Esophagus (tissue), 2 donors: ENCODE measurements around the gene HOXD13. TPM values are rescaled to one million over a fixed set of nuclear protein-coding genes. Genes with fewer than 3 reads are reported as not detected.

ENCODE experiments used
- H3K27ac ChIP-seq, 2 donors: one replicate each; pipeline ENCODE4 v1.5.1; 2013; ENCODE audit warnings: low read depth in 2 of 2, mild to moderate bottlenecking in 2 of 2, inconsistent platforms in 1 of 2, low read length in 1 of 2, moderate library complexity in 1 of 2
- H3K27me3 ChIP-seq, 2 donors: one replicate each; pipeline ENCODE4 v1.6.1; 2013; ENCODE audit warnings: low read length in 2 of 2, control low read depth in 1 of 2, mild to moderate bottlenecking in 1 of 2; ENCODE audit not compliant: insufficient read depth in 2 of 2, control insufficient read depth in 1 of 2
- H3K36me3 ChIP-seq, 2 donors: one replicate each; pipeline ENCODE4 v1.6.1; 2013; ENCODE audit warnings: low read length in 1 of 2; ENCODE audit not compliant: control insufficient read depth in 2 of 2, insufficient read depth in 2 of 2
- H3K4me1 ChIP-seq, 2 donors: one replicate each; pipeline ENCODE4 v1.6.1; 2013; ENCODE audit warnings: low read length in 1 of 2; ENCODE audit not compliant: control insufficient read depth in 2 of 2, insufficient read depth in 2 of 2
- H3K4me3 ChIP-seq, 2 donors: one replicate each; pipeline ENCODE4 v1.5.1; 2013; ENCODE audit warnings: low read length in 2 of 2, mild to moderate bottlenecking in 2 of 2, low read depth in 1 of 2, moderate library complexity in 1 of 2
- H3K9me3 ChIP-seq, 2 donors: one replicate each; pipeline ENCODE4 v1.6.1; 2013; ENCODE audit warnings: mild to moderate bottlenecking in 2 of 2, low read depth in 1 of 2, low read length in 1 of 2, moderate library complexity in 1 of 2; ENCODE audit not compliant: control insufficient read depth in 2 of 2, insufficient read depth in 1 of 2
- WGBS, 2 donors: extraction: QIAGEN DNeasy Blood & Tissue Kit; methylation state at CpG; one replicate each; pipeline ENCODE4 v1.1.7; 2013; 5-methylcytosine and 5-hydroxymethylcytosine counted together
- polyA plus RNA-seq, 2 donors: library from polyadenylated mRNA; stranded (reverse); fragments of 200-250 nt; gene quantifications; one replicate each; pipeline ENCODE4 v1.2.3, GENCODE V29; 2013
- donor health status: healthy with polysubstance abuse.
- donor health status: Bipolar disorder and iron deficiency.

The HOXD13 gene
- polyA plus RNA-seq, 2 donors, result not detected

DNA sequence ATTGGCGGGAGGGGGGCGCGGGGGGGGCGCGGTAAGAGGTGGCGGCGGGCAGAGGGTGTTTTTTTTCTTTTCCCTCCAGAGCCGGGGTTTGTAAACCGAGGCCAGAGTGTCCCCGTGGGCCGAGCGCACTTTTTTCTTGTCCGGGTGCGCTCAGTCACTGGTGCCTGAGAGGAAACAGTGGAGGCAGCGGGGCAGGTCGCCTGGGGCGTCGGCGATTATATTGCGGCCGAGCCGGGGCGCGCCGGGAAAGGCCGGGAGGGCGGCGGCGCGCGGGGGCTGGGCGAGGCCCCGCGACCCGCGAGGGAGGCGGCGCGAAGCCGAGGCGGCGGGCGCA, 37.3 kb downstream of the HOXD13 start:
- H3K27ac ChIP-seq, result peak overlapping the region; percentile 37 to 51
- peaks cover 6 to 50% of the 10 kb centered on the region in 2 donors for H3K27me3 ChIP-seq
- H3K4me1 ChIP-seq, result peaks cover 6% of the 10 kb centered on the region in 2 donors
- WGBS, 2 donors, result 1 to 3% methylated on average over 31 to 43 of the region's 43 CpGs
- H3K9me3 ChIP-seq, result peaks cover 0 to 4% of the 10 kb centered on the region in 2 donors
- peak overlapping the region; percentile 44 to 60 for H3K4me3 ChIP-seq
- H3K36me3 ChIP-seq, result no peaks in the 10 kb centered on the region

DNA sequence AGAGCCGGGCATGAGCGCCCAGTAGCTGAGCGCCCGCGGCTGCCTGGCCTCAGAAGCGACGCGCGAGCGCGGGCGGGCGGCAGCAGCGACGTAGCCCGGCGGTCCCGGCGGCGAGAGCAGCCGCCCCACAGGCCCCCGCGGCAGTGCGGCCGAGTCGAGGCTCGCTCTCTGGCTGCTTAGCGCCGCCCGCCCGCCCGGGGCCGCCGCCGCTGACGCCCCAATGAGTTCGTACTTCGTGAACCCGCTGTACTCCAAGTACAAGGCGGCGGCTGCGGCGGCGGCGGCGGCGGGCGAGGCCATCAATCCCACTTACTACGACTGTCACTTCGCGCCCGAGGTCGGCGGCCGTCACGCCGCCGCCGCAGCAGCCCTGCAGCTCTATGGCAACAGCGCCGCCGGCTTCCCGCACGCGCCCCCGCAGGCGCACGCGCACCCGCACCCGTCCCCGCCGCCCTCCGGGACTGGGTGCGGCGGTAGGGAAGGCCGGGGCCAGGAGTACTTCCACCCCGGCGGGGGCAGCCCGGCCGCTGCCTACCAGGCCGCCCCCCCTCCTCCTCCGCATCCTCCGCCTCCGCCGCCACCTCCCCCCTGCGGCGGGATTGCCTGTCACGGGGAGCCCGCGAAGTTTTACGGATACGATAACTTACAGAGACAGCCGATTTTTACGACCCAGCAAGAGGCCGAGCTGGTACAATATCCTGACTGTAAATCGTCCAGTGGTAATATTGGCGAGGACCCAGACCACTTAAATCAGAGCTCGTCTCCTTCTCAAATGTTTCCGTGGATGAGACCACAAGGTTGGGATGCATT, 37.8 kb downstream of the HOXD13 start:
- Histone ChIP-seq H3K36me3 (no peaks in the 10 kb centered on the region), H3K27me3 (peaks cover 6 to 52% of the 10 kb centered on the region in 2 donors), H3K9me3 (peaks cover 0 to 4% of the 10 kb centered on the region in 2 donors), H3K27ac (peak overlapping the region; percentile 37 to 51), H3K4me1 (peaks cover 6% of the 10 kb centered on the region in 2 donors), H3K4me3 (peak overlapping the region; percentile 44 to 60)
- WGBS, 2 donors, result 4 to 5% methylated on average over 56 to 100 of the region's 100 CpGs

DNA sequence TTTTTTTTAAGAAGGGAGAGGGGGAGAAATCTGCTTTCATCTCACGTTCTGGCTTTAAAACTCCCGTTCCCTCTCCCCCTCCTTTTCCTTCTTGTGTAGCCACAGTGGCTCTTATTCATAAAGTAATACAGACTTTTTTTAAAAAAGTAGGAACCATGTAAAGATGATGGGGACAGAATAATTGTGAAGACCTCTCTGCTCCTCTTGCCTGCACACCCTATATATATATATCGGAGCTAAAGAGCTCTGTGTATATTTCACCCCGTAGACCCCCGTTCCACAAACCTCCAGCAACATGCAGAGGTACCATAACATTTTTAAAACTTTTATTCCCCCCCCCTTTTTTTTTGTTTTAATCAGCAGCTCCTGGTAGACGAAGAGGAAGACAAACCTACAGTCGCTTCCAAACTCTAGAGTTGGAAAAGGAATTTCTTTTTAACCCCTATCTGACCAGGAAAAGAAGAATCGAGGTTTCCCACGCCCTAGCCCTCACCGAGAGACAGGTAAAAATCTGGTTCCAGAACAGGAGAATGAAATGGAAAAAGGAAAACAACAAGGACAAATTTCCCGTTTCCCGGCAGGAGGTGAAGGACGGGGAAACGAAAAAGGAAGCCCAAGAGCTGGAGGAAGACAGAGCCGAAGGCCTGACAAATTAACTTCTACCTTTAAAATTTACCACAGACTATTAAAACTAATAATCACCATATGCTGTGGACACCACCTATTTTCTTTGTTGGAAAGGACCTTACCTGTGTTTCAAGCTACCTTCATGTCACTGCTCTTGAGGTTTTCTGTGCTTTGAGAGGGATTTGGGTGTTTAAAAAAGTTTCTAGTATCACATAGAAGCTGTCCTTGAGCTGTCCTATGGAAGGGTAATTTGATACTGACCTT, 38.7 kb downstream of the HOXD13 start:
- Histone ChIP-seq H3K27ac (peak overlapping the region in 1 of 2 donors; percentile 51), H3K4me1 (peaks cover 6% of the 10 kb centered on the region in 2 donors)

DNA sequence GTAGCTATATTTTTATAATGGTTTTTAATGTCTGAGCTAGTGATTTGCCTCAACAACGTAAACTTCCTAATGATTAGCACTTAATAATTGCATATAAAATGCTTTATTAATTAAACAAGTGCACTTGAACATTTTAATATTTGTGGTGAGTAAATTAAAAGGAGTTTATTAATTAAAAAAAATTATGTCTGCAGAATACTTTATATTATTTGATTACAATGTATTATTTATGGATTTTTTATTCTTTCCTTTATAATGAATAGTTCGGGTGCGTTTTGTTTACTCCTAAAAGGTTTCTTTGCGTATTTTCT, 39.3 kb downstream of the HOXD13 start:
- H3K27ac ChIP-seq, result no peak overlapping the region
- WGBS, 2 donors, result 25 to 26% methylated on average over 4 of the region's 4 CpGs
- H3K9me3 ChIP-seq, result peaks cover 0 to 5% of the 10 kb centered on the region in 2 donors
- H3K27me3 ChIP-seq, result peaks cover 4 to 53% of the 10 kb centered on the region in 2 donors
- no peaks in the 10 kb centered on the region for H3K36me3 ChIP-seq
- no peak overlapping the region for H3K4me3 ChIP-seq
- H3K4me1 ChIP-seq, result peaks cover 6 to 11% of the 10 kb centered on the region in 2 donors

More for the DNA sequence above, 38.7 kb downstream of the HOXD13 start:
- H3K36me3 ChIP-seq, result no peaks in the 10 kb centered on the region
- H3K27me3 ChIP-seq, result peaks cover 6 to 48% of the 10 kb centered on the region in 2 donors
- WGBS, 2 donors, result 20% methylated on average over 15 of the region's 15 CpGs
- peaks cover 0 to 5% of the 10 kb centered on the region in 2 donors for H3K9me3 ChIP-seq
- peak overlapping the region; percentile 44 to 60 for H3K4me3 ChIP-seq

DNA sequence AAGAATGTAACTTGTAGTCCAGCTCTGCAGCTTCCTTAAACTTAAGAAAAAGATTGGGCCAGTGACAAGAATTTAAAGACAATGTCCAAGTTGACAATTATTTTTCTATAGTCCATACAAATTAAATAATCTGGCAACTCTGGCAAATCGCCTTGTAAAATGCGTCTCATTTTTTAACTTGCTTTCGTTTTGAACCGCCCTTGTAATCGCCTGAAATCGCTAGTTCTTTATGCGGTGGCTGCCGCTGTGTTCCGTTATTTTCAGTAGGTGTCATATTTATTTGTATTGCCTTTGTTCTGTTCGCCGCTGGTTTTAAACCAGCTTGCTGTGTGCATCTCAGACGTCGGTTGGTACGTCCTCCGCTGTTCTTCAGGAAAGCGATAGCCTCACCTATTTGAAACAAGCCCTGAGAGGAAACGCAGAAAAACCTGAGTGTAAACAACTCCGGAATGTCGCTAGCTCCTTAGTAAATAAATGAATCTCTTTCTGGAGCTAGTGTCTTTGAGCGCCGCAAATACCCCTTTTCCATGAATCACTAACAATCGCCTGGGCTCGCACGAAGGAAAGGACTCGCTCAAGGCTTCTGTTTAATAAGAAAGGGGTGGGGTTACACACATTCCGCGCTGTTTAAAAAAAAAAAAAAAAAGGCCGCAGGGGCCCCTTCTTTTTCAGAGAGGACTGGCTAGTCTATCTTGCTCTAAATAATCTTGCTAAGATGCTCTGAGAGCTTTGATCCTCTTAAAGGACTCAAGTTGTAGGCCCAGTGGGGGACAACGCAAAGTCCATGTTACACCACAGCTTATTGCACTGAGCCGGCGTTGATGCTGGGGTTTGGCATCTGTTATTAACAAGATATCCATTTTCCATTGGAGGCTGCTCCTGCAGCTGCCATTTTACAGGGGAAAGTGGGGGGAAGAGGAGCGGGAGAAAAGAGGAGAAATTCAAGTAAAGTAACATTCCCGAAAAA, 40.0 kb downstream of the HOXD13 start:
- H3K4me1 ChIP-seq, result peaks cover 6 to 12% of the 10 kb centered on the region in 2 donors
- no peak overlapping the region for H3K27ac ChIP-seq
- H3K4me3 ChIP-seq, result peak overlapping the region in 1 of 2 donors; percentile 35

DNA sequence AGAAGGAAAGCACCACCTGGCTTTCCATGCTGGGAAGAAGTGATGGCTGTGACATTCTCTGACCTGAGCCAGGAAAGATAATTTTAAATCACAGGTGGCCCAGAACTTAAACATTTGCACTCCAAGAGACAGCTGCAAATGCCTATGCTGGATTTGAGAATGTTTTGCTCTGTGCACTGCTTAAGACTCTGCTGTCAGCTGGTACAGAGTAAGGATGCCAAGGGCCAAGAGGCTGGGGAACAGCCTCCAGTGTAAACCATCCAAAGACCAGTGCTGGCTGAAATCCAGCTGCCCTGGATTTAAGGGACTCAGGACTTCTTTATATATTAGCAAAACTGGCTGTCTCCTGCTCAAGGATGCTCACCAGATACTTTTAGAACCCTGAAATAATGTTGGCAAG, 40.9 kb downstream of the HOXD13 start:
- no peak overlapping the region for H3K4me3 ChIP-seq
- H3K9me3 ChIP-seq, result peaks cover 0 to 2% of the 10 kb centered on the region in 2 donors
- H3K27me3 ChIP-seq, result peaks cover 4 to 60% of the 10 kb centered on the region in 2 donors
- H3K36me3 ChIP-seq, result no peaks in the 10 kb centered on the region
- H3K4me1 ChIP-seq, result peaks cover 6 to 12% of the 10 kb centered on the region in 2 donors
- no peak overlapping the region for H3K27ac ChIP-seq

More for the DNA sequence above, 40.0 kb downstream of the HOXD13 start:
- Histone ChIP-seq H3K36me3 (no peaks in the 10 kb centered on the region), H3K9me3 (peaks cover 0 to 5% of the 10 kb centered on the region in 2 donors), H3K27me3 (peaks cover 4 to 56% of the 10 kb centered on the region in 2 donors)
- 14 to 17% methylated on average over 33 of the region's 33 CpGs for WGBS, 2 donors

DNA sequence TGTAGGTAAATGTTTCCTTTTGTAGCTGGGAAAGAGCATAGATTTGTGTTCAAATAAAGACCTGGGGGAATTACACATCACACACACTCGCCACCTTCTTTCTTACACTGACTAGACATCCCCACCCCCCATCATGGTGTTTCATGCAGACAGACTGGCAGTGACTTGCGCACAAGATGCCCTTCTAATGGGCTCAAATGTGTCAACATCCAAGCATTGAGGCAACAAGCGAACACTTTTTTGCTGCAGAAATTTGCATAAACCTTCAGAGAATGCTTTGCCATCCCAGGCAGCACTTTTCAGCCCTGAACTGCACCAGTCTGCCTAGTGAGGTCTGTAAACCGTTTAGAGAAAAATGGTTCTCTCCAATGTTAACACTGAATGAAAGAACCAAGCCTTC, 41.5 kb downstream of the HOXD13 start:
- H3K4me1 ChIP-seq, result peaks cover 6 to 12% of the 10 kb centered on the region in 2 donors
- no peak overlapping the region for H3K27ac ChIP-seq
- WGBS, 2 donors, result 35% methylated on average over 4 of the region's 4 CpGs
- H3K27me3 ChIP-seq, result peaks cover 4 to 59% of the 10 kb centered on the region in 2 donors
- peaks cover 0 to 2% of the 10 kb centered on the region in 2 donors for H3K9me3 ChIP-seq
- no peak overlapping the region for H3K4me3 ChIP-seq
- no peaks in the 10 kb centered on the region for H3K36me3 ChIP-seq

DNA sequence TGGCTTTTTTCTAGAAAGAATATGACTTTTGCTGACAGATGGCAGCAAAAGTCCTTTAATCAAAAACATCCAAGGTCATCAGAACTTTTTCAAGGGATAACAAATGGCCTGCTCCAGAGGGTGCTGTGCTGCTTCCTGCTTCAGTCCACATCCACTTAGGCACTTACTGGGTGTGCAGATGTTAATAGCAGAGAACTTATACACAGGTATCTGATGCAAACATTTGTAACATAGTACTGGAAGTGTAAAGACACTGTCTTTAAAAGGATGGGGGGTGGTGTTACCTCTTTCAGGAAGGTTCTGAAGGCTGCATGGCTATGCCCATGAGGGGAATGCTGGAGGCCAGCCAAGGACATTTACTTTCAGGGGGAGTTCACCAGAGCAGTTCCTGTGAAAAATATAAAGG, 42.5 kb downstream of the HOXD13 start:
- Histone ChIP-seq H3K9me3 (peaks cover 0 to 2% of the 10 kb centered on the region in 2 donors), H3K27ac (no peak overlapping the region), H3K27me3 (peaks cover 4 to 54% of the 10 kb centered on the region in 2 donors), H3K4me3 (no peak overlapping the region), H3K36me3 (no peaks in the 10 kb centered on the region), H3K4me1 (peaks cover 2 to 9% of the 10 kb centered on the region in 2 donors)
